NAMALWA (cell line): ENCODE results near the gene KRTAP5-3.
A peak's percentile ranks its signal among the peaks of the same experiment; 100 is the strongest.
"Not testable (repeated sequence)": the region's sequence is repeated elsewhere in the genome, so short reads cannot be mapped to it uniquely, and the experiment has no call there.

ENCODE experiments used
- DNase-seq: peaks from one replicate; pipeline ENCODE4 v3.0.0-alpha.2; 2015; ENCODE audit warnings: low spot score

The KRTAP5-3 gene

GRCh38 chr11:1608363-1608762 lies at the start of gene KRTAP5-3:
Gene KRTAP5-3, minus strand, starts transcription at chr11:1608463. Its CDS starts 78 bp downstream, at chr11:1608385.
- DNase-seq = no peak

- no peak for DNase-seq
Measured at GRCh38 chr11:1656670-1657069, 48.4 kb upstream of the KRTAP5-3 start.

GRCh38 chr11:1656061-1656441 lies 47.8 kb upstream of the KRTAP5-3 start:
- no peak for DNase-seq

GRCh38 chr11:1655168-1656060 lies 47.2 kb upstream of the KRTAP5-3 start:
- DNase-seq = no peak

GRCh38 chr11:1654388-1655167 lies 46.3 kb upstream of the KRTAP5-3 start:
- DNase-seq = no peak

- no peak for DNase-seq
Measured at GRCh38 chr11:1653541-1654387, 45.5 kb upstream of the KRTAP5-3 start.

GRCh38 chr11:1652771-1653540 lies 44.7 kb upstream of the KRTAP5-3 start:
- peak; percentile 73 for DNase-seq

- no peak for DNase-seq
Measured at GRCh38 chr11:1652442-1652770, 44.1 kb upstream of the KRTAP5-3 start.

GRCh38 chr11:1652026-1652425 lies 43.8 kb upstream of the KRTAP5-3 start:
- no peak for DNase-seq

GRCh38 chr11:1651411-1651980 lies 43.2 kb upstream of the KRTAP5-3 start:
- DNase-seq = no peak

- DNase-seq = no peak
Measured at GRCh38 chr11:1650918-1651262, 42.6 kb upstream of the KRTAP5-3 start.

- no peak for DNase-seq
Measured at GRCh38 chr11:1650034-1650917, 42.0 kb upstream of the KRTAP5-3 start.

- DNase-seq = no peak
Measured at GRCh38 chr11:1648653-1649420, 40.6 kb upstream of the KRTAP5-3 start.

- no peak for DNase-seq
Measured at GRCh38 chr11:1647901-1648652, 39.8 kb upstream of the KRTAP5-3 start.

GRCh38 chr11:1646540-1646939 lies 38.3 kb upstream of the KRTAP5-3 start:
- DNase-seq = not testable (repeated sequence)

- no peak for DNase-seq
Measured at GRCh38 chr11:1645357-1645821, 37.1 kb upstream of the KRTAP5-3 start.

GRCh38 chr11:1644601-1645356 lies 36.5 kb upstream of the KRTAP5-3 start:
- no peak for DNase-seq

- no peak for DNase-seq
Measured at GRCh38 chr11:1643146-1643690, 35.0 kb upstream of the KRTAP5-3 start.
